ENCODE data around the gene BUB3. TPM values are rescaled to one million over a fixed set of nuclear protein-coding genes. Genes with fewer than 3 reads are reported as not detected.
A peak's percentile ranks its signal among the peaks of the same experiment; 100 is the strongest.

BUB3 gene
- total RNA-seq, 1 experiment from 2014 or later, result 180 TPM

DNA sequence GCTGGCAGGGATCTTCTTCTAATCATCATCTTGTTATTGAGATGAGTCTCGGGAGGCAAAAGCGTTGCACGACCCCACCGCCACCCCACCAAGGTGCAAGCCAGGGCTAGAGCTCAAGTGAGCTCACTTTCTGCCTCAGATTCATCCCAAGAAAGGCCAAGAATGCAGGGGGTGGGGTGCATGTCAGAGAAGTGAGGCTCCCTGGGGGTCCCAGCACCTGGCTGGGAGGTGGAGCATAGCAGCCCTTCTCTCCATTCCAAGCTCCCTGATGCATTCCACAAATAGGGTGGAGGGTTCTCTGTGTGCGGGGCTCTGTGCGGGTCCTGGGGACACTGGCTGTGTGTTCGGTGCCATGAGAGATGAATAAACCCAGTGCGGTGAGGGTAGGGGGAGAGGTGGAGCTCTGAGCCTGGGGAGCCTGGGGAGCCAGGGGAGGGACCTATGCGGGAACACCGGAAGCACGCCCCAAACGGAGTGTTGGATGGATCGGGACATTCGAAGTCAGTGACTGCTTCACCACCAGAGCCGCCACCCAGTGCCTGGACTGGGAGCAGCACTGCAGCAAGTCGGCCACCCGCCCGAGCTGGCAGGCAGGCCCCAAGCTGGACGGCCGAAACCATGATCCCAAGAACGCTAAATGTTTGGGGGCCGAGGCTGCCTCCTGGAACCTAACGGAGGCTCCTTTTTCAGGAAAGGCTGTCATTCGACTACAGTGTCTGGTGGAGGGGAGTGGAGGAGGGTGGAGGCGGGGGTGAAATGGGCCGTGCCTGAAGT is 36.4 kb upstream of the BUB3 start:
- DNase-seq (ENCODE audit: low spot score), result peak; percentile 80
- peak; percentile 97 for ATAC-seq
- peak overlapping the region; percentile 55 for H3K4me3 Mint-ChIP-seq
- H3K4me1 Mint-ChIP-seq, result peaks cover 19% of the 10 kb centered on the region
- peaks cover 34% of the 10 kb centered on the region for H3K27me3 Mint-ChIP-seq (ENCODE audit: low read depth)
- H3K36me3 Mint-ChIP-seq, result no peaks in the 10 kb centered on the region
- POLR2A ChIA-PET, result interaction anchor here (1.3 kb wide), 1 partner anchor 74 kb away, joined by 4 read pairs; no protein-coding TSS in a partner anchor
- no peaks in the 10 kb centered on the region for H3K9me3 Mint-ChIP-seq
- CTCF ChIA-PET, result interaction anchor here (0.7 to 3.4 kb wide), 13 partner anchors 9 to 455 kb away, joined by 3 to 39 read pairs (median 3); partner anchors contain the start of gene PSTK
- H3K27ac Mint-ChIP-seq, result no peak overlapping the region
- TF ChIP-seq ZNF423 (CRISPR knock-in tag; IDR thresholded peaks at IDR 0.05) (peak; percentile 66; the same call in 1 of the 2 replicates), FOXJ3 (CRISPR knock-in tag; IDR thresholded peaks at IDR 0.05; ENCODE audit: borderline replicate concordance) (no peak), ETV6 (CRISPR knock-in tag; IDR thresholded peaks at IDR 0.05) (0 out of 2 replicates have a peak, but pooled peaks have one; percentile 21), FOXP1 (CRISPR knock-in tag; IDR thresholded peaks at IDR 0.05; ENCODE audit: borderline replicate concordance) (peak; percentile 38; the same call in 1 of the 2 replicates)
- TF ChIP-seq, protein P1, sequence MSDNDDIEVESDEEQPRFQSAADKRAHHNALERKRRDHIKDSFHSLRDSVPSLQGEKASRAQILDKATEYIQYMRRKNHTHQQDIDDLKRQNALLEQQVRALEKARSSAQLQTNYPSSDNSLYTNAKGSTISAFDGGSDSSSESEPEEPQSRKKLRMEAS (CRISPR knock-in tag; IDR thresholded peaks at IDR 0.05), result peak; percentile 84

GRCh38 chr10:123119081-123119480 is 35.1 kb upstream of the BUB3 start:
- DNase-seq (ENCODE audit: low spot score) (no peak), ATAC-seq (no peak)
- Mint-ChIP-seq H3K9me3 (no peaks in the 10 kb centered on the region), H3K4me1 (peaks cover 19% of the 10 kb centered on the region), H3K36me3 (no peaks in the 10 kb centered on the region), H3K4me3 (no peak overlapping the region), H3K27me3 (ENCODE audit: low read depth) (peaks cover 34% of the 10 kb centered on the region), H3K27ac (no peak overlapping the region)
- CTCF ChIA-PET, result interaction anchor here (1.0 to 3.4 kb wide), 4 partner anchors 14 to 76 kb away, joined by 3 to 39 read pairs (median 11); no protein-coding TSS in a partner anchor
- POLR2A ChIA-PET, result no interaction called here
- TF ChIP-seq HMGXB4 (CRISPR knock-in tag; IDR thresholded peaks at IDR 0.05) (no peak), IRF2 (CRISPR knock-in tag; IDR thresholded peaks at IDR 0.05; ENCODE audit: borderline replicate concordance, low read depth) (no peak), SMAD3 (CRISPR knock-in tag; IDR thresholded peaks at IDR 0.05; ENCODE audit: borderline replicate concordance) (no peak), ETV6 (CRISPR knock-in tag; IDR thresholded peaks at IDR 0.05) (no peak), RELA (CRISPR knock-in tag; IDR thresholded peaks at IDR 0.05; ENCODE audit: borderline replicate concordance) (no peak), FOXP1 (CRISPR knock-in tag; IDR thresholded peaks at IDR 0.05; ENCODE audit: borderline replicate concordance) (no peak), GABPB1 (CRISPR knock-in tag; IDR thresholded peaks at IDR 0.05) (no peak), FOXJ3 (CRISPR knock-in tag; IDR thresholded peaks at IDR 0.05; ENCODE audit: borderline replicate concordance) (no peak), ZNF532 (CRISPR knock-in tag; IDR thresholded peaks at IDR 0.05; ENCODE audit: borderline replicate concordance) (no peak), SP1 (CRISPR knock-in tag; conservative IDR thresholded peaks at IDR 0.05) (no peak)
- TF ChIP-seq, protein P2, sequence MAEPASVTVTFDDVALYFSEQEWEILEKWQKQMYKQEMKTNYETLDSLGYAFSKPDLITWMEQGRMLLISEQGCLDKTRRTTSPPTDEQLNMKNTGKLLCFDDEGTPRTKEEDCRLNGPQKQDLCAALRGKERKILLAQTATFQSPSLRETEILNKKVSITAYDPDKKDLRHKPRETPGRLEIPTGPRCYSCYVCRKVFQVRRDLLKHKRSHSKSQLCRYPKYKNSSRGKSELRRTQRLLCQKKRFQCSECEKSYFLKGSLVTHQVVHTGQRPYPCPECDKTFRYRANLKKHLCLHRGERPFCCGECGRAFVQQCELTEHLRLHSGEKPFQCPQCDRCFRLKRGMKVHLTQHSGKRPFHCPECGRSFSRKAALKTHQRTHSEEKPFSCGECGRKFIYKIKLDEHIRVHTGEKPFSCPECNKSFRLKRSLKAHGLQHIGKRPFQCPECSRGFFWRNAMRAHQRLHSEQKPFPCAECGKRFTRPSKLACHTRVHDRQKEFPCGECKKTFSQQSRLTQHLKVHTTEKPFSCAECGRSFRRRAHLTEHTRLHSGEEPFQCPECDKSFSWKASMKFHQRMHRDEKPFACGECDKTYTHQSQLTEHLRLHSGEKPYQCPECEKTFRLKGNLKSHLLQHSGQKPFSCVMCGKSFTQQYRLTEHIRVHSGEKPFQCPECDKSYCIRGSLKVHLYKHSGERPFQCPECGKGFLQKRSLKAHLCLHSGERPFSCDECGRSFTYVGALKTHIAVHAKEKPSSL (CRISPR knock-in tag; conservative IDR thresholded peaks at IDR 0.05), result no peak
- TF ChIP-seq, protein P3, sequence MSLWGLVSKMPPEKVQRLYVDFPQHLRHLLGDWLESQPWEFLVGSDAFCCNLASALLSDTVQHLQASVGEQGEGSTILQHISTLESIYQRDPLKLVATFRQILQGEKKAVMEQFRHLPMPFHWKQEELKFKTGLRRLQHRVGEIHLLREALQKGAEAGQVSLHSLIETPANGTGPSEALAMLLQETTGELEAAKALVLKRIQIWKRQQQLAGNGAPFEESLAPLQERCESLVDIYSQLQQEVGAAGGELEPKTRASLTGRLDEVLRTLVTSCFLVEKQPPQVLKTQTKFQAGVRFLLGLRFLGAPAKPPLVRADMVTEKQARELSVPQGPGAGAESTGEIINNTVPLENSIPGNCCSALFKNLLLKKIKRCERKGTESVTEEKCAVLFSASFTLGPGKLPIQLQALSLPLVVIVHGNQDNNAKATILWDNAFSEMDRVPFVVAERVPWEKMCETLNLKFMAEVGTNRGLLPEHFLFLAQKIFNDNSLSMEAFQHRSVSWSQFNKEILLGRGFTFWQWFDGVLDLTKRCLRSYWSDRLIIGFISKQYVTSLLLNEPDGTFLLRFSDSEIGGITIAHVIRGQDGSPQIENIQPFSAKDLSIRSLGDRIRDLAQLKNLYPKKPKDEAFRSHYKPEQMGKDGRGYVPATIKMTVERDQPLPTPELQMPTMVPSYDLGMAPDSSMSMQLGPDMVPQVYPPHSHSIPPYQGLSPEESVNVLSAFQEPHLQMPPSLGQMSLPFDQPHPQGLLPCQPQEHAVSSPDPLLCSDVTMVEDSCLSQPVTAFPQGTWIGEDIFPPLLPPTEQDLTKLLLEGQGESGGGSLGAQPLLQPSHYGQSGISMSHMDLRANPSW (CRISPR knock-in tag; conservative IDR thresholded peaks at IDR 0.05; ENCODE audit: low read depth), result no peak
